DMS153 treated with DMSO at 0.1 percent for 48 hours (cell line): ENCODE measurements around the gene RCOR2.
A peak's percentile ranks its signal among the peaks of the same experiment; 100 is the strongest.

Experiments used
- DNase-seq: peaks from one replicate; lab custom pipeline; 2025; ENCODE audit not compliant: unreplicated experiment; lab: John Stamatoyannopoulos, UW

Gene RCOR2

GRCh38 chr11:63908631-63909401 lies 8.1 kb downstream of the RCOR2 start:
- no peak for DNase-seq

DNA sequence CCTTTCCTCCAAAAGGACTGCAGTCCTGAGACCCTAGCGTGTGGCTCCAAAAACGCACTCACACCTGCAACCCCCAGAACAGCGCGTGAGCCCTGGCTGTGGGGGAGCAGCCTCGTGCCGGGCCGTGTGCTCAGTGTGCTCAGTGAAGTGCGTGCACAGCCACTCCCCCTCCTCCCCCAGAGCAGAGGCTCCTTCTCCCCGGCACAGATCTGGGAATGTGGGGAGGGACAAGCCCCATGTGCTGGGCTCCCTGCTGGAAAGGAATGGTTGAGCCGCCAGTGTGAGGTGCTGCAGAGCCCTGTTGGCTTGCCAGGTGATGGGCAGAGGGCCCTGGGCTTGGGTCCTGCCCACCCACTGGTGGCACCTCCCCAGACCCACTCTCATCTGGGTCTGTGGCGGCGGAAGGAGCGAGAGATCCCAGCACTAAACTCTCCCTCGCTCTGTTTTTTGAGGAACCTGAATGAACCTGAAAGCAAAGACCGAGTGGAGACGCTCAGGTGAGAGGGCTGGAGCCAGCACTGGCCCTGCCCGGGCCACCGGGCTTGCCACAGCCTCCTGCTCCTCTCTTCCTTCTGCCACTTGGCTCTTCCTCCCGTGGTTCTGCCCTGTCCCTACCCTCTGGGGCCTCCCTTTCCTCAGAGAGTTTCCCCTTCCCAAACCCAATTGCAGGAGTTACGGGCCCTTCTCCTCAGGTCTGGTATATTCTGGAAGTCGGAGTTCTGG lies 9.0 kb downstream of the RCOR2 start:
- no peak for DNase-seq

- no peak for DNase-seq
These were observed 9.9 kb downstream of the RCOR2 start for GRCh38 chr11:63907063-63907462.

DNA sequence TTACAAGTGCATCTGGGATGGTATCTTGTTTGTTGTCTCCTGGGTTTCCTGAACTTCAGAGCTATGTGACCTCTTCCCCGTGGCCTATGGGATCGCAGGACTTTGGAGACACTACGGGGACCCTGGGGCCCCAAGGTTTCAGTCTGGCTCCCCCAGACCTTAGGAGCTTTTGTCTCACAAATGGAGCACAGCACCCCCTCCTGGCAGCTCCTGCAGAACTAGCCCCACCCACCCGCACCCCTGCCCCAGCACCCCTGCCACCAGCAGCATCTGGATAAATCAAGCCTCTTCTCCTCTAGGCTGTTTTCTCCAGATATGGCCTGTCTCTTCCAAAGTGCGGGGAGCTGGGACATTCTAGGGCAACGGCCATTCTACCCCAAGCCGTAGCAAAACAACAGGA lies 10.4 kb downstream of the RCOR2 start:
- DNase-seq = no peak

- DNase-seq = no peak
These were observed 10.9 kb downstream of the RCOR2 start for GRCh38 chr11:63906087-63906486.

DNA sequence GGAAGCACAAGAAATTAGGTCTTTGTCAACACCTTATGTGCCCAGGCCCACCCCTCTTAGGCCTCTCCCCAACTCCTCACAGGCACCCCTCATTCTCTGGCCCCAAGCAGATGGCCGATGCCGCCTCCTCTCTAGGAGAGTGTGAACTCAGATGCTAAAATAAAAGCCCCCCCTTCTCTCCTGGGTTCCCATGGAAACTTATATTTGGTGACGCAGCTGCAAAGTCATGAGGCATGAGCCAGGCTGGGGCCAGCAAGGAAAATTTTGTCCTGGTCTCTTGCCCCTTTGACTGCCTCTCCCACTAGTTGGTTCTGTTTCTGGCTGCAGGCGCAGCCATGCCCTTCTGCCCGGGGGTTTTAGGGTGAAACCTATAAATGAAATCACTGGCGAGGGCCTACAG lies 11.8 kb downstream of the RCOR2 start:
- DNase-seq = no peak

- no peak for DNase-seq
These were observed 12.2 kb downstream of the RCOR2 start for GRCh38 chr11:63904743-63905142.

GRCh38 chr11:63903884-63904283 lies 13.1 kb downstream of the RCOR2 start:
- DNase-seq = no peak

DNA sequence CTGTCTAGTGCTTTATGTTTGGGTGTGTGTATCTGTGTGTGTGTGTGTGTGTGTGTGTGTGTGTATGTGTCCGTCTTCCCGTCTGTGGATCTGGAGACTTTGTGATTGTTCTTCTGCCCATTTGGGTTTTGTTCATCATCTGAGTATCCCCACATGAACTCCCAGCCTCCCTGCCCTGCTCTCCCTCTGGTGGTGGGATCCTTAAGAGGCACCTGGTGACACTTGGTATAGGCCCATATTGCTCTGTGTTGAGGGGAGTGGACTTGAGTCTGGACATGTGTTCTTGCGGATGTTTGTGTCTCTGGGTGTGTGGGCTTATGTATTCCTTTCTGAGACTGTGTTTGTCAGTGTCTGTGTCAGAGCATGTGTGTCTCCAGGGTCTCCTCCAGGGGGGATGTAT lies 15.3 kb downstream of the RCOR2 start:
- no peak for DNase-seq

- no peak for DNase-seq
These were observed 19.4 kb downstream of the RCOR2 start for GRCh38 chr11:63897459-63898146.

GRCh38 chr11:63896071-63896470 lies 20.9 kb downstream of the RCOR2 start:
- no peak for DNase-seq

- no peak for DNase-seq
These were observed 23.6 kb downstream of the RCOR2 start for GRCh38 chr11:63893355-63893754.

DNA sequence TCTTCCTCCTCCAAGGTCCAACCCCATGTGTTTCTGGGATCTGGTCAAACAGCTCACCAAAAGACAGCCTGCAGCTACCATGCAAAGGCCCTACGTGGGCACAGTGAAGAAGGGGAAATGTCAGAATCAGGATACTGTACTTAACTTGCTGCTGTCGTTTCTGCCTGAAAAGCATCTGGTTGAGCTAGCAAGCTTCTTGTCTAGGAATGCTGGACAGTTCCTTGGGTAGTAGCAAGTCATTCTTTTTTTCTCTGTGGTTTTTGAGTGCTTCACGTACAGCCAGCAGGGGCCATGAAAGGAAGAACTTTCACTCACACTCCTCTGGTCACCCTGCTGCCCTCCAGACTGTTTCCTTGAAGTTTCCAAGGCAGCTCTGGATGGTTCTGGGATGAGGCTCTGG lies 24.7 kb downstream of the RCOR2 start:
- no peak for DNase-seq

DNA sequence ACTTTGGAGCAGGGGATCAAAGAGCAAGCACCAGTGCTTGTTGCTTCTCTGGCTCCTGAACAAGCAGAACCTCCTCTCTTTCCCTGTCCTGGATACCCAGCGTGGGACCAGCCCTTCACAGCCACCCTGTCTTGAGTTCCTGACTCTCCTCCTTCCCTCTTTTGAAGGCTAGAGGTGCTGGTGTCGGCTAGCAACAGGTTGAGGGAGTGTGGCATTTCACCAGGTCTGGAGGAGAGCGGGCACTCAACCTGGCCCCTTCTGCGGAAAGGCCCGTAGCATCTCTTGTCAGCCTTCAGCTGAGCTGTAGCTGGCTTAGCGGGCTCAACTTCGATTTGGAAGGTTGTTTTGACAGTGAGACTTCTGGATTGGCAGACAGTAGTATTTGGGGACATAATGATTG lies 26.6 kb downstream of the RCOR2 start:
- DNase-seq = no peak

GRCh38 chr11:63889344-63889743 lies 27.6 kb downstream of the RCOR2 start:
- DNase-seq = no peak

GRCh38 chr11:63888170-63889086 lies 28.5 kb downstream of the RCOR2 start:
- DNase-seq = peak; percentile 72

- DNase-seq = no peak
These were observed 29.5 kb downstream of the RCOR2 start for GRCh38 chr11:63887386-63887999.

- peak; percentile 18 for DNase-seq
These were observed 32.6 kb downstream of the RCOR2 start for GRCh38 chr11:63884196-63884932.

DNA sequence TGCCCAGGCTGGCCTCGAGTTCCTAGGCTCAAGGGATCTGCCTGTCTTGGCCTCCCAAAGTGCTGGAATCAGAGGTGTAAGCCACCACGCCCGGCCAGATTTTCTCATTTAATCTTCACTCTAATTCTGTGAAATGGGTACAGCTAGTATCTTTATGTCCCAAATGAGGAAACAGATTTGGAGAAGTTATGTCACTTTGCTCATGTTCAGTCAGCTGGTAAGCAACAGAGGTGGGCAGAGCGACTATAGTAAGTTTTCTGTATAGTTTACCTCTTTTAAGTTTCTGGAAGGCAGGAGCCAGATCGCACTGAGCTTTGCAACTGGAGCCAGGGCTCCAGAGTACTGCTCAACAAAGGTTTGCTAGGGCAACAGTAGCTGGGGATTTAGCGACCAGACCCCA lies 33.2 kb downstream of the RCOR2 start:
- no peak for DNase-seq
